ENCODE results near the gene SYPL1. TPM values are rescaled to one million over a fixed set of nuclear protein-coding genes. Genes with fewer than 3 reads are reported as not detected.

Gene SYPL1
- total and polyA plus RNA-seq, 8 donors = 5.2 to 157 (median 70.6) TPM

DNA sequence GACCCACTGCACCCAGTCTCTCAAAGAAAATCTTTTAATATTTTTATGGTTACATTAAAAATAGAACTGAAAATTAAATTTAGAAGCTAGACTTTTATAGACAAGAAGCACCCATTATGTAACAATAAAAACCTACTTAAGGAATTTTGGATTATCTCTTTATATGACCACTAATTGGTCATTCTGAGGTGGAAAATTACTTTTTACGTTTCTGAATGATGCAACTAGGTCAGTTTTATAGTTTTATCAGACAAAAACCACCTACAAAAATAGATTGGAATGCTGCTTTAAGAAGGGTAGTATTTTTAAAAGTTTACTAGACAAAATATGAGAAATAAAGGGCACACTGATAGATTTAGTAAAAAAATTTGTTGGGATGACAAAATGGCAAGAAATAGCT, 16.5 kb downstream of the SYPL1 start:
- 85 to 95% (median 92%) methylated on average over 1 of the region's 1 CpG for WGBS, 5 donors
- Histone ChIP-seq H3K9me3 (no peaks in the 10 kb centered on the region), H3K4me3 (no peak overlapping the region), H3K27me3 (no peaks in the 10 kb centered on the region), H3K27ac (no peak overlapping the region), H3K36me3 (peaks cover 5 to 68% (median 65%) of the 10 kb centered on the region in 4 donors), H3K4me1 (peaks cover 0 to 20% (median 13%) of the 10 kb centered on the region in 4 donors)
- intact Hi-C loops (cut with DNase I; ENCODE audit: low total_unique reads) = no loop called here
- no peak for DNase-seq
- TF ChIP-seq, protein P1, sequence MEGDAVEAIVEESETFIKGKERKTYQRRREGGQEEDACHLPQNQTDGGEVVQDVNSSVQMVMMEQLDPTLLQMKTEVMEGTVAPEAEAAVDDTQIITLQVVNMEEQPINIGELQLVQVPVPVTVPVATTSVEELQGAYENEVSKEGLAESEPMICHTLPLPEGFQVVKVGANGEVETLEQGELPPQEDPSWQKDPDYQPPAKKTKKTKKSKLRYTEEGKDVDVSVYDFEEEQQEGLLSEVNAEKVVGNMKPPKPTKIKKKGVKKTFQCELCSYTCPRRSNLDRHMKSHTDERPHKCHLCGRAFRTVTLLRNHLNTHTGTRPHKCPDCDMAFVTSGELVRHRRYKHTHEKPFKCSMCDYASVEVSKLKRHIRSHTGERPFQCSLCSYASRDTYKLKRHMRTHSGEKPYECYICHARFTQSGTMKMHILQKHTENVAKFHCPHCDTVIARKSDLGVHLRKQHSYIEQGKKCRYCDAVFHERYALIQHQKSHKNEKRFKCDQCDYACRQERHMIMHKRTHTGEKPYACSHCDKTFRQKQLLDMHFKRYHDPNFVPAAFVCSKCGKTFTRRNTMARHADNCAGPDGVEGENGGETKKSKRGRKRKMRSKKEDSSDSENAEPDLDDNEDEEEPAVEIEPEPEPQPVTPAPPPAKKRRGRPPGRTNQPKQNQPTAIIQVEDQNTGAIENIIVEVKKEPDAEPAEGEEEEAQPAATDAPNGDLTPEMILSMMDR (IDR thresholded peaks at IDR 0.05) = no peak
- TF ChIP-seq POLR2A (IDR thresholded peaks at IDR 0.05) = no peak
- TF ChIP-seq POLR2AphosphoS5 (IDR thresholded peaks at IDR 0.05) = no peak
- no peak for TF ChIP-seq EP300 (IDR thresholded peaks at IDR 0.05)

DNA sequence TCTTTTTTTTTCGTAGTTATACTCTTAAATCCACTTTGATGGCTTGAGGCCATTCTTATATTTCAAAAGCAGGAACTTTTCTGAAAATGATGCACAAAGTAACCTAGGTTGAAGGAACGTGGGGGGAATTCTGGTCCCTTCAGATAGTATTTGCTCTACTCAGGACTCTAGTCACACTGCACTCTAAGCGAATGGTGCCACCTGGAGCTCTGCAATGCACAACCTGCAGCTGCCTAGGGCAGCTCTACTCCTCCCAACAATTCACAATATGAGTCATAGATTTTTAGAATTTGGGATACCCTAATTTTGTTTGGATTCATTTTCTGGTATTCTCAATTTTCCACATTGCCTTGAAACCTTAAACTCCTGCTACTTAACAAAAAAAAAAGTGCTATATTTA, 17.3 kb downstream of the SYPL1 start:
- no peak for DNase-seq
- Histone ChIP-seq H3K4me1 (peaks cover 0 to 13% (median 9%) of the 10 kb centered on the region in 4 donors), H3K27me3 (no peaks in the 10 kb centered on the region), H3K27ac (no peak overlapping the region), H3K4me3 (no peak overlapping the region), H3K9me3 (no peaks in the 10 kb centered on the region), H3K36me3 (peaks cover 5 to 76% (median 74%) of the 10 kb centered on the region in 4 donors)
- intact Hi-C loops (cut with DNase I; ENCODE audit: low total_unique reads) = no loop called here
- TF ChIP-seq POLR2A (IDR thresholded peaks at IDR 0.05) (no peak), EP300 (IDR thresholded peaks at IDR 0.05) (no peak), POLR2AphosphoS5 (IDR thresholded peaks at IDR 0.05) (no peak)
- TF ChIP-seq, protein P1 (IDR thresholded peaks at IDR 0.05) = no peak
- WGBS, 5 donors = 85 to 92% (median 89%) methylated on average over 3 of the region's 3 CpGs

DNA sequence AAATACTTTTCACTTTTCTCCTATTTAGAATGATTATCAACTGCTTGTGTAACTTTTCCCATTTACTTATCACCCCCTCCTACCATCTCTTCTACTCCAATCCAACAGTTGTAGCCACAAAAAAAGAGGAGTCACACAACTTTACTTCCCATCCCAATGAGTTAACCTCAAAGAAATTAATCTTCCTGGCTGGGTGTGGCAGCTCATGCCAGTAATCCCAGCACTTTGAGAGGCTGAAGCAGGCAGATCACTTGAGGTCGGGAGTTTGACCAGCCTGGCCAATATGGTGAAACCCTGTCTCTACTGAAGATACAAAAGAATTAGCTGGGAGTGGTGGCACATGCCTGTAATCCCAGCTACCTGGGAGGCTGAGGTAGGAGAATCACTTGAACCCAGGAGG, 19.9 kb downstream of the SYPL1 start:
- 76 to 94% (median 90%) methylated on average over 1 of the region's 1 CpG for WGBS, 5 donors
- Histone ChIP-seq H3K36me3 (peaks cover 14 to 89% (median 78%) of the 10 kb centered on the region in 4 donors), H3K4me3 (no peak overlapping the region), H3K4me1 (peaks cover 0 to 5% (median 0%) of the 10 kb centered on the region in 4 donors), H3K27ac (no peak overlapping the region), H3K9me3 (no peaks in the 10 kb centered on the region), H3K27me3 (no peaks in the 10 kb centered on the region)
- TF ChIP-seq POLR2A (IDR thresholded peaks at IDR 0.05) = no peak
- TF ChIP-seq POLR2AphosphoS5 (IDR thresholded peaks at IDR 0.05) = no peak
- TF ChIP-seq, protein P1 (IDR thresholded peaks at IDR 0.05) = no peak
- no peak for TF ChIP-seq EP300 (IDR thresholded peaks at IDR 0.05)
- DNase-seq = no peak
- intact Hi-C loops (cut with DNase I; ENCODE audit: low total_unique reads) = no loop called here

DNA sequence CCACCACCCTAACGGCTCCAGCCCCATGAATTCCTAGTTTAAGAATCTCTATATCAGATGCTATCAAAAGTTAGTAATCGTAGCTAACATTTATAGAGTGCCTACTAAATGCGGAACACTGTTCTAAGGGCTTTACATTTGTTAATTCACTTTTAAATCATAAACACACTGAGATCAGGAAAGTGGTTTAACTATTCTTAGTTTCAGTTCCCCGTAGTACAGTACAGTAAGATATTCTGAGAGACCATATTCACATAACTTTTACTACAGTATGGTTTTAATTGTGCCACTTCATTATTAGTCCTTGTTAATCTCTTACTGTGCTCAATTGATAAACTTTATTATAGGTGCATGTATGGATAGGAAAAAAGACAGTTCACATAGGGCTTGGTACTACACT, 22.5 kb downstream of the SYPL1 start:
- Histone ChIP-seq H3K9me3 (no peaks in the 10 kb centered on the region), H3K27ac (no peak overlapping the region), H3K4me3 (no peak overlapping the region), H3K36me3 (peaks cover 14 to 70% (median 53%) of the 10 kb centered on the region in 4 donors), H3K4me1 (no peaks in the 10 kb centered on the region), H3K27me3 (no peaks in the 10 kb centered on the region)
- DNase-seq = no peak
- intact Hi-C loops (cut with DNase I; ENCODE audit: low total_unique reads) = no loop called here
- TF ChIP-seq POLR2A (IDR thresholded peaks at IDR 0.05) (no peak), EP300 (IDR thresholded peaks at IDR 0.05) (no peak), POLR2AphosphoS5 (IDR thresholded peaks at IDR 0.05) (no peak)
- TF ChIP-seq, protein P1 (IDR thresholded peaks at IDR 0.05) = no peak
- WGBS, 5 donors = 77 to 84% (median 79%) methylated on average over 4 of the region's 4 CpGs

Measured in stomach (tissue), 9 donors.